Measurements from ENCODE around the gene RNF150. TPM values are rescaled to one million over a fixed set of nuclear protein-coding genes. Genes with fewer than 3 reads are reported as not detected.

RNF150 gene
- total and polyA plus RNA-seq, 2 of the 4 experiments (the other 2 are of a cell fraction), result 6.2 to 18.1 TPM

GRCh38 chr4:140932501-140933045 is 200.7 kb downstream of the RNF150 start:
- H3K9me3 ChIP-seq (ENCODE audit: control insufficient read depth, insufficient read depth, low read length), result no peaks in the 10 kb centered on the region
- H2BK120ac ChIP-seq (ENCODE audit: low read depth, low read length), result no peak overlapping the region
- H2AFZ ChIP-seq (replicated peaks; ENCODE audit: low read length, poor library complexity), result no peak overlapping the region
- no peak overlapping the region for H2BK5ac ChIP-seq (ENCODE audit: low read depth, low read length, poor library complexity, severe bottlenecking)
- H3K56ac ChIP-seq (ENCODE audit: extremely low read depth, insufficient read depth, low read length), result no peak overlapping the region
- no peak overlapping the region for H4K8ac ChIP-seq (ENCODE audit: low read depth in 2 of 2, low read length in 2 of 2)
- no peak overlapping the region for H4K5ac ChIP-seq (ENCODE audit: low read depth, low read length)
- no peak for DNase-seq
- POLR2A ChIA-PET (ENCODE audit: unreplicated experiment), result no interaction called here
- no peak overlapping the region for H3K4me2 ChIP-seq (ENCODE audit: low read depth, low read length)
- no peaks in the 10 kb centered on the region for H3K36me3 ChIP-seq (ENCODE audit: control insufficient read depth, insufficient read depth, low read length)
- H3K79me1 ChIP-seq (ENCODE audit: low read depth in 1 of 2, low read length in 2 of 2), result no peaks in the 10 kb centered on the region
- no peak overlapping the region for H3K18ac ChIP-seq (ENCODE audit: low read depth, low read length)
- dilution Hi-C loops (cut with HindIII; ENCODE audit: low sequenced_read_pairs, unreplicated experiment), result no loop called here
- no peak overlapping the region for H2BK15ac ChIP-seq (ENCODE audit: low read depth, low read length)
- no peak overlapping the region for H2AK5ac ChIP-seq (ENCODE audit: low read depth, low read length)
- in situ Hi-C loops (cut with MboI; ENCODE audit: low sequenced_read_pairs), result no loop called here
- no peak overlapping the region for H3K27ac ChIP-seq (ENCODE audit: insufficient read depth, low read length)
- no peak overlapping the region; the same call in 1 of the 2 replicates for H3K14ac ChIP-seq (replicated peaks; ENCODE audit: low read depth, low read length)
- no CpG with 5 or more reads among the region's 2 CpGs for WGBS, 2 experiments (ENCODE audit: extremely low coverage in 2 of 2, insufficient read length in 1 of 2)
- CTCF ChIA-PET, result no interaction called here
- H3K9me1 ChIP-seq (ENCODE audit: insufficient read depth, low read length), result no peaks in the 10 kb centered on the region; the same call in 1 of the 2 replicates
- no peak overlapping the region for H4K91ac ChIP-seq (ENCODE audit: insufficient read depth, low read depth, low read length)
- H3K4ac ChIP-seq (ENCODE audit: low read depth, low read length), result no peak overlapping the region
- no peak overlapping the region for H2BK20ac ChIP-seq (ENCODE audit: low read depth, low read length)
- ATAC-seq (ENCODE audit: low read depth), result no peak
- no peaks in the 10 kb centered on the region for H4K20me1 ChIP-seq (ENCODE audit: insufficient read depth, low read length)
- no peak overlapping the region for H3K4me3 ChIP-seq (ENCODE audit: insufficient read depth, low read depth, low read length)
- no peaks in the 10 kb centered on the region; the same call in 1 of the 2 replicates for H3K4me1 ChIP-seq (ENCODE audit: control insufficient read depth, insufficient read depth, low read length)
- H3K9ac ChIP-seq (ENCODE audit: low read depth, low read length), result no peak overlapping the region
- intact Hi-C loops (cut with micrococcal nuclease), result no loop called here
- no peaks in the 10 kb centered on the region for H3K27me3 ChIP-seq (ENCODE audit: control insufficient read depth, insufficient read depth, low read length)
- H2AK9ac ChIP-seq (replicated peaks; ENCODE audit: low read depth, low read length, poor library complexity), result no peak overlapping the region
- TF ChIP-seq FOS (IDR thresholded peaks at IDR 0.05; ENCODE audit: low read depth, low read length) (no peak), RFX5 (IDR thresholded peaks at IDR 0.05; ENCODE audit: low read depth, low read length) (no peak), MAFK (IDR thresholded peaks at IDR 0.05; ENCODE audit: low read depth, low read length) (peak; percentile 64)
- no peak overlapping the region for H3K23ac ChIP-seq (ENCODE audit: low read depth, low read length)
- BruUV-seq (replicated peaks), result no TSS peak
